HG03378 (cell line): ENCODE data around the gene NDE1.

Experiments used
- ATAC-seq: cut with Tn5 transposase; IDR thresholded peaks from one replicate; pipeline ENCODE4 v1.9.1; 2021; ENCODE audit warnings: mild to moderate bottlenecking, moderate library complexity; ENCODE audit not compliant: unreplicated experiment

NDE1 gene

DNA sequence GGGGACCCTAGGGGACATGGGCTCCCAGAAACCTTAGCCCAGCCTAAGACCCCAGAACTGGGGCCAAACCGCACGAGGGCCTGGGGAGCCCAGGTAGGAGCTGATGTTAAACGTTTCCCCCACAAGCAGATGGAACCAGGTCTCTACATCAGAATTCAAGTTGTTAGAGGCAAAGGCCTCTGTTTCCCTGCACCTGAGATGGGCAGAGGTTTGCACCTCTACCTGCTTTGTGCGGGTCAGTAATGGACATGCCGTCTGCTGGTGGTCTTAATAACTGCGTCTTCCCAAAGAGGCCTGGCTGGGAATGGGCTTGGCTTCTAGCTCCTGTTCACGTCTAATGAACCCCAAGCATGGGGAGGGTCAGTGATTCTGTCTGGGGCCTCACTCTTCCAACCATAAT is 79.1 kb downstream of the NDE1 start:
- ATAC-seq = no peak

DNA sequence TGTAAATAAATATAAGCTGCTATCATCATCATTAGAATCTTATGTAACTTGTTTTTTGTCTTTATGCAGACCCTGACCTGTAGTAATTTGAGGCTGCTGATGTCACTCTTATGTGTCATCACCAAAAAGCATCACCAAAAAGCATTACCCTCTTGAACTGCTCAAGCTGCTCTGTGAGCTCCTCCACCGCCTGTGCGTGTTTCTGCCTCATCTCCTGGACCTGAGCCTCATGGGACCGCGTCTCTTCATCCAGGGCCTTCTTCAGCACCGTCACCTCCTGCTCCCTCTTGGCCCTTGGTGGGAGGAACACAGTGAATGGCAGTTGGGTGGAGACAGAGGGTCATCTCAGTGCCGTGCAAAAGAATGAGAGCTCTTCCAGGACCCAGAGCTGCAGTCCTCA is 82.4 kb downstream of the NDE1 start:
- ATAC-seq = no peak

DNA sequence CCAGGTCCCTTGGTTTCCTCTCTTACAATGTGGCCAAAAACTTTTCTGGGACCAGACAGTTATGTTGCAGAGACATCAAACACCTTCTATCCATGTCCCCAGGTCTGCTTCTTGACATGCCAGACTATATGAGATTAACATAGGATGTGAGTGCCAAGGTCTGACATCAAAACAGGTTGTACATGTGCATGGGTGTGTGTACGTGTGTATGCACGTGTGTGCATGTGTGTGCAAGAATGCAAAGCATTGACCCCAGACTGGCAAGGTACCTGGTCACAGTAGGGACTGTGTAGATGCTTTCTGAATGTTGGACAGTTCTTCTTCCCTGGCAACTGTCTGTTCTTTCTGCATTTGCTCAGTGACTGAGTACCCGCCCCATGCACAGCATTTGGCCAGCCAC is 85.6 kb downstream of the NDE1 start:
- ATAC-seq = no peak

DNA sequence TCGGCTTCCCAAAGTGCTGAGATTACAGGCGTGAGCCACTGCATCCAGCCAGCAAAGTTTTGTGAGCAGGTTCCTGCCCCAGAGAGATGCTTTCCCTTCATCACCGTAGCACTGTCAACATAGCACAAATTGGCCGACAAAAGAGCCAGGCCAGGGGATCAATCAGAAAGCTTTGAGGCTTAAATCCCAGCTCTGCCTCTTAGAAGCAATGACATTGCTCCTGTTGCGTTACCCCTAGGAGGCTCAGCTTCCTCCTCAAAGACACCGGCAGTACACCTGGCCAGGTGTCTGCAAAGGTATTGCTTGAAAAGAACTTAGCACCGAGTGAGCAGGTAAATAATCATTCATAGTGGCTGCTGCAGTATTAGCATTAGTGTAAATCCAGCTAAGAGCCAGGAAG is 86.5 kb downstream of the NDE1 start:
- no peak for ATAC-seq

DNA sequence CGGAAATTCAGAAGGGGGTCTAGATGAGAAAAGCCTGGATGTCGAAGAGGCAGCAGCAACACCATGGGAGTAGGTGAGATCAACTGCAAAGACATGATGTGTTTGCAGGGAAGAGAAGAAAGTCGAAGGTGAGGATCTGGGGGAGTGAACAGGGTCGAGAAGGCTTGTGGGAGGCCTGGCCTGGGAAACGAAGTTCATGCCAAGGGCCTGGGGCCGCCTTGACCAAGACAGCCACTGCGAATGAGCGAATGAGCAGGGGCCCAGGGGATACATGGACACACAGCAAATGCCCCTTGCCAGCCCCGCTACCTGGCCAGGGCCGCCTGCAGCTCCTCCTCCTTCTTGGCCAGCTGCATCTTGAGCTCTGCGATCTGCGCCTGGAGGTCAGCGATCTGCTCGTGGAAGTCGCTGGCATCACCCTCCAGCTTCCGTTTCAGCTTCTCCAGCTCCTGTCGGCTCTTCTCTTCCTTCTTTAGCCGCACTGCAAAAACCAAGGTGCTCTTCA is 87.1 kb downstream of the NDE1 start:
- no peak for ATAC-seq

DNA sequence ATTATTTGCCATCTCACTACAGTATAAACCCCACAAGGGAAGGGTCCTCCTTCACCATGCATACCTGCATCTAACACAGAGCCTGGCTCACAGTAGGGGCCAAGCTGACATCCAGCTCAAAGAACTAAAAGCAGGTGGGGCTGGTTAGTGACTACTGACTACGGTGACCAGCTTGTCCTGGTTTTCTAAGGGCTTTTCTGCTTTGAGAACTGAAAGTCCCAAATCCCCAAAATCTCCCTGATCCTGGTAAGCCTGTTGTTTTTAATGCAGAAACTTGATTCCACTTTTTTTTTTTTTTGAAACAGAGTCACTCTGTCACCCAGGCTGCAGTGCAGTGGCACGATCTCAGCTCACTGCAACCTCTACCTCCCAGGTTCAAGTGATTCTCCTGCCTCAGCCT is 89.4 kb downstream of the NDE1 start:
- no peak for ATAC-seq

DNA sequence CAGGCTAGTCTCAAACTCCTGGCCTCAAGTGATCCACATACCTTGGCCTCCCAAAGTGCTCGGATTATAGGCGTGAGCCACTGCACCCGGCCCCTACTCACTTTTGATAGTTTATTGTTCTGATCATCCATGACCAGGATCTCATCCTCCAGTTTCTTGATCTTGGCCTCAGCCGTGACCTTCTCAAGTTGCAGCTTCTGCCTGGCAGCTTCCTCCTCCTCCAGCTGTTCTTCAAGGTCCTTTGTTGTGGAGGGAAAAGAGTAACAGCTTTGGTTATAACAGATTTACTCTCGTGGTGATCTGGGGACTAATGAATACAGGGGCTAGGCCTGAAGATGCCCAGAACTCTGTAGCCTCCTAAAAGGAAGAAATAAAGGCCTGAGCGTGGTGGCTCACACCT is 89.9 kb downstream of the NDE1 start:
- no peak for ATAC-seq

DNA sequence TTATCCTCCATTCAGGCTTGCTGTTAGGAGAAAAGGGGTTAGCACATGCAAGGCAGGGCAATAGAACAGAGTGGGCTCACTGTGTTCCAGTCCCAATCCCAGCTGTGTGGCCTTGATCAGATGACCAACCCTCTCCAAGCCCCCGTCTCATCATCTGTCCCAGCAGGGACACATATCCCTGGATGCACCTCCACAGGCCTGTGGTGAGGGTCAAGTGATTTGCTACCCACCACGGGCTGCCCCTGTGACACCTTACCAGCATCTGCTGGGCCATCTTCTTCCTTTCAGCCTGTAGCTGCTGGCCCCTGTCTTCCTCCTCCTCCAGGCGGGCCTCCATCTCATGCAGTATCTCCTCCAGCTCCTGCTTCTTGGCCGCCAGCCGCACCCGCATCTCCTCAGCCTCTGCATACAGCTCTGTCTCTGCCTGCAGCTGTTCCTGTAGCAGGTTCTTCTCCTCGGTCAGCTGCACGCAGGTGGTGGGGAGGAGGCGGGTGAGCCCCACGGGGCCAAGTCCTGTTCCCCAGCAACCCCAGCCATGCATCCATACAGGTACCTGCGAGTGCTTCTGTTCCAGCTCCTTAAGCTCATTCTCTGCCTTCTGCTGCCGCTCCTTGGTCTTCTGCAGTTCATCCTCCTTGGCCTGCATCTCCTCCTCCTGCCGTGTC is 91.3 kb downstream of the NDE1 start:
- no peak for ATAC-seq

DNA sequence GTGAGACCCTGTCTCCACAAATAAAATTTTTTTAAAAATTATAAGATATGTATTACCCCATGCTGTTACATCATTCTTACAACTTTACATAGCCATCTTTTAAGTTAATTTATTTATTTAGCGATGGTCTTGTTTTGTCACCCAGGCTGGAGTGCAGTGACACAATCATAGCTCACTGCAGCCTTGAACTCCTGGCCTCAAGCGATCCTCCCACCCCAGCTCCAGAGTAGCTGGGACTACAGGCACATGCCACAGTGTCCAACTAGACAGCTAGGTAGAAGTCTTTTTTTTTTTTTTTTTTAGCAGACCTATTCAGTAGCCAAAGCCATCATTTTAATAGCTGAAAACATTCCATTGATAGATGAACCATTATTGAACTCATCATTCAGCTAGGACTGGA is 92.7 kb downstream of the NDE1 start:
- ATAC-seq = no peak

DNA sequence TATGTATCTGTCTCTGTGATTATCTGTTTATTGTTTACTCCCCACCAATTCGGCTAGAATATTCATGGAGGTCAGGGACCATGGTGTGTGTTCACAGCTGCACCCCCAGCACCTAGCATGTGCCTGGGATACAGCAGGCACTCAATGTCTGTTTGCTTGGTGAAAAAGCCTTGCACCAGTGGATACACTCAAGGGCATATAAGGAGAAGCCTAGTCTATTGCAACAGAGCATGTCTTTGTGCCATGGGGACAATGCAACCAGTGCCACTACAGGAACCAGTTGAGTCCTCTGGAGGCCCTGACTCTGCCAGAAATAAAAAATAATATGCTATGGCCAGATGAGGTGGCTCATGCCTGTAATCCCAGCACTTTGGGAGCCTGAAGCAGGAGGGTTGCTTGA is 93.6 kb downstream of the NDE1 start:
- ATAC-seq = no peak

DNA sequence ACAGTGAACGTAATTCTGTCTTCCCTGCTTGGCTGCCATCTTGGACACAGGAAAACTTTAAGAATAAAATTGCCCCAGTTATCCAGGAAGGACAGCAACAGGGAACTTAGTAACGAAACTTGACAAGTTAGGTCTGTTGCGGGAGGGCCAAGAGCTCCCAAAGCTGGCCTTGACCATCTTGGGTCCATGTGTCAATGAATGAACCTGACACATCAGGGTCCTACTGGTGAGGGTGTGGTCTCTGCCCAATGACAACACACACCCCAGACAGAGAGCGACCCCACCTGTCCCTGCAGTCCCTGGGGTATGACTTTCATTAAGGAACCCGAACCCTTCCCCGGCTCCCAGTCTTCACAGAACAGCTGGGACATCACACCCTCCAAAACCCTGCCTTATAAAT is 96.3 kb downstream of the NDE1 start:
- ATAC-seq = no peak

DNA sequence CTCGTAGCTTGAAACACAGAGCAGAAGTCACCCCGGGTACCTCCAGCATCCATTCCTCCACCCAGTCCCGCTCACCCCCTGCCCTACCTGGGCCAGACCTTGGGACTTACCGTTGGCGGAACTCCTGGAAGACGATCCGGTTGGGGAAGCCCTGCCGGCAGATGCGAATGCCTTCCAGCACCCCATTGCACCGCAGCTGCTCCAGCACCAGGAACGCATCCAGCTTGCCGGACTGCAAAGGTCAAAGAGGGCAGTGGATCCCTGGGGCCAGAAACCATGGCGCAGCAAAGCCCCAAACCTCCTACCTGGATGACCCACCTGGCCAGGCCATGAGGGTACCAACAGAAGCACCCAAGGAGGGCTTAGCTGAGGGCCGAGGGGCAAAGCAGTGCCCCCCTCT is 97.9 kb downstream of the NDE1 start:
- no peak for ATAC-seq

DNA sequence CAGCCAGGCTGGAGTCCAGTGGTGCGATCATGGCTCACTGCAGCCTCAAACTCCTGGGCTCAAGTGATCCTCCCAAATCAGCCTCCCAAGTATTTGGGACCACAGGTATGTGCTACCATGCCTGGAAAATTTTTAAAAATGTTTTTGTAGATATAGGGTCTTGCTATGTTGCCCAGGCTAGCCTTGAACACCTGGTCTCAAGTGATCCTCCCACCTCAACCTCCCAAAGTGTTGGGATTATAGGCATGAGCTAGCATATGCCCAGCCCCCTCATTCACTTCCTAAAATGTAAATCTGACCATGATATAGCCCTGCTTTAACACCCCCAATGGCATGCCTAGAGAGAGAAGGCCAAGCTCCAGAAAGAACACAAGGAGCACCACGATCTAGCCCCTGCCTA is 98.6 kb downstream of the NDE1 start:
- ATAC-seq = no peak

DNA sequence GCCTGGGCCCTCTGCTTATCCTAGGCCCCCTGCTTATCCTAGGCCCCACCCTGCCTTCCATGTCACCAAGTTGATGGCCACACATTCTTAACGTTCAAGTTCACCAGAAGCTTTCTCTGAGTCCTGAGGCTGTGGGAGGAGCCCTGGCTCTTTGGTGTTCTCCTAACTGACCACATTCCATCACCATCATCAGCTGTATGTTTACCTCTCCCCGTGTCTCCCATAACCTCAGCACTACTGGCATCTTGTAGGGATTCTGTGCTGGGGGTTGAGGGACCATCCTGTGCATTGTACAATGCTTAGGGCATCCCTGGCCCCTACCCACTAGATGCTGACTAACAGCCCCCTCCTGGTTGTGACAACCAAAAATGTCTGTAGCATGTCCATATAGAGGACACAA is 99.3 kb downstream of the NDE1 start:
- no peak for ATAC-seq

DNA sequence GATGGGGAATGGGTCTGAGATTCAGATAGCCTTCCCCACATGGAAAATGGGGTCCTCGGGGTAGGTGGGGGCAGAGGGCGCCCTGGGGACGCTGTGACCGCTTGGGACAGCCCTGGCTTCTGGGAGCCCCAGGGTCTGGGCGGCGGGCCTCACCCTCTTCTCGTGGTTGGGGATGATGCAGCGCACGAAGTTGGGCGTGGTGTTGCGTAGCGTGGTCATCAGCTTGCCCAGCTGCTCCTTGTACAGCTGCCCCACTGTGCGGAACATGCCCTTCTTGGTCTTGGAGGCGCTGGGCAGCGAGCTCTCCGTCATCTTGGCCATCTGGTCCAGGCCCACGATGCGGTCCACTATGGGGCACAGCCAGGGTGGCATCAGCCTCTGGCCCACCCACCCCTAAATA is 99.9 kb downstream of the NDE1 start:
- ATAC-seq = no peak

DNA sequence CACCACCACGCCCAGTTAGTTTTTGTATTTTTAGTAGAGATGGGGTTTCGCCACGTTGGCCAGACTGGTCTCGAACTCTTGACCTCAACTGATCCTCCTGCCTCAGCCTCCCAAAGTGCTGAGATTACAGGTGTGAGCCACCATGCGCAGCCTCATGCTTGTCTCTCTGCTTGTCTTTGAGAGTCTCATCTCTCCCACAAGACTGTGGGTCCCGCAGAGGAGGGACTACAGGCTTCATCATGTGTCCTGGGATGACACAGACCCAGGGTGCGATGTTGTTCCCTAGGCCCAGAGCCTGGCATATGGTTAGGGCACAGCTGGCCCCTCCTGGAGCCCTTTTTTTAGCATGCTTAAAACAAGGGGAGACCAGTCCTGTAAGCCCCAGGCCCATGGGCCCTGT is 101.9 kb downstream of the NDE1 start:
- no peak for ATAC-seq

DNA sequence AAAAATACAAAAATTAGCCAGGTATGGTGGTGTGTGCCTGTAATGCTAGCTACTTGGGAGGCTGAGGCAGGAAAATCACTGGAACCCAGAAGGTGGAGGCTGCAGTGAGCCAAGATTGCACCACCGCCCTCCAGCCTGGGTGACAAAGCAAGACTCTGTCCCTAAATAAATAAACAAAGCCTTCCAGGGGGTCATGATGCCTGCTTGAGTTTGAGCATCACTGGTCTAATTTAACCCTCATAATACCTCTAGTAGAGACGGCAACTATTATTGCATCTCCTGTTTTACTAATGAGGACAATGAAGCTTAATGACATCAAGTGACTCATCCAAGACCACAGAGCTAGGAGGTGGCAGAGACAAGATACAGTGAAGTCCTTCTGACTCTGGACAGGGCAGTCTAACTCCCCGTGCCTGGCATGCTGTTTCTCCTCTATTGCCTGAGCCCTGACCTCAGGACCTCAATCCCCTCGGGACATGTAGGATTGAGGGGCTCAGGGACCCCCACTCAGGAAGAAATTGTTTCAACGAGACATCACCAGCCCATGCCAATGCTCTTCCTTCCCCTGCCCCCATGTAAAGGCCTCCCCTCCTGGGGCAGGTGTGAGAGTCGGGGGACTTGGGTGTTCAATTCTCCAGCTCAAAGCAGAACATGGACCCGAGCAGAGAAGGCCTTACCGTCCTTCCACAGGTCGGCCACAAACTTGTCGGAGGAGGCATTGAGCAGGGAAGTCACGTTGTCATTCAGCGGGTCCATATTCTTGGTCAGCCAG is 102.9 kb downstream of the NDE1 start:
- no peak for ATAC-seq

DNA sequence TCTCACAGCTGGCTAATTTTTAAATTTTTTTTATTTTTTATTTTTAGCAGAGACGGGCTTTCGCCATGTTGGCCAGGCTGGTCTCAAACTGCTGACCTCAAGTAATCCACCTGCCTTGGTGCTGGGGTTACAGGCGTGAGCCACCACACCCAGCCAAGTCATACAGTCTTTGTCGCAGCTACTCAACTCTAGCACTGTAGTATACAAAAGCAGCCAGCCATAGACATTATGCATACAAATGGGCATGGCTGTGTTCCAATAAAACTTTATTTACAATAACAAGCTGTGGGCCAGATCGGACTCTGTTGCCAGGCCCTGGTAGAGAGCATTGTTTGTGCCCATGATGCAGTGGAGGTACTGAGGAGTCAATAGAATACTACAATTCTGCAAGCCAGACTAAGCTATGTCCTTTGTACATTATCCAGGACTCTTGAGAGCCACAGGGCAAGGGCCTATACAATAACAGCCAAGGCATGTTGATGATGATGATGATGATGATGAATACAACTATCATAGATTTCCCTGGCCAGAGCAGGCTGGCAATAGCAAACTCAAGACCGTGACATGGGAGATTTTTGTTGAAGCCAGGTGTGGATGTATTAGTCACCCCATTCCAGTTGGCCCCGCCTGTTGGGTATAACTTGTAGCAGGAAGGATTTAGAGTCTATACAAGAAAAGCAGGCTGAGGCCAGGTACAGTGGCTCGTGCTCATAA is 104.9 kb downstream of the NDE1 start:
- ATAC-seq = no peak

DNA sequence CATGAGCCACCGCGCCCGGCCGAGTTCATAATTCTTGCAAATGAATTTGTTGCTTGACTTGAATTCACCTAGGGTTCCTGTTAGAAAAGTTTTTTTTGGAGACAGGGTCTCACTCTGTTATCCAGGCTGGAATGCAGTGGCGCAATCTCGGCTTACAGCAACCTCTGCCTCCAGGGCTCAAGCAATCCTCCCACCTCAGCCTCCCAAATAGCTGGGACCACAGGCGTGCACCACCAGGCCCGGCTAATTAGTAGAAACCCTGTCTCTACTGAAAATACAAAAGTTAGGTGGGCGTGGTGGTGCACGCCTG is 107.0 kb downstream of the NDE1 start:
- ATAC-seq = no peak

DNA sequence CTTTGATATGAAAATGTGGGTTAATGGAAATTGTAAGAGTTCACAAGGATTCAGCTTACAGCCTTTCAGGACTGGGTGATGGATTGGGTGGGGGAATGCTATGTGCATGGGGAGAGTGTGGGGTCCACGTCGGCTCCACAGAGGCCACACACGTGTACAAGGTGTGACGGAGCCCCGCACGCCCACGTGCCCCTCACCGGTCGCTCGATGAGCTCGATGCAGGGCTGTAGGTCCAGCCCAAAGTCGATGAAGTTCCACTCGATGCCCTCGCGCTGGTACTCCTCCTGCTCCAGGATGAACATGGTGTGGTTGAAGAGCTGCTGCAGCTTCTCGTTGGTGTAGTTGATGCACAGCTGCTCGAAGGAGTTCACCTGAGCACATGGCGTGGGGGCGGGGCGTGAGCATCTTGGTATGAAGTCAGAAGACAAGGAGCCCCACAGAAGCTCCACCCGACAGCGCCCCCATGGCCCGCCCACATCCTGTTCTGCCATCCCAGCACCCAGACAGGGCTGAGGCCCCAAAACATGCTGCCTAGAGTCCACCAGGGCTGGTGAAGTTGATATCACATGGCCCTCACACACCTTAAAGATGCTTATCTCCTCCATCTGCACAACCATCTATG is 107.7 kb downstream of the NDE1 start:
- ATAC-seq = no peak

DNA sequence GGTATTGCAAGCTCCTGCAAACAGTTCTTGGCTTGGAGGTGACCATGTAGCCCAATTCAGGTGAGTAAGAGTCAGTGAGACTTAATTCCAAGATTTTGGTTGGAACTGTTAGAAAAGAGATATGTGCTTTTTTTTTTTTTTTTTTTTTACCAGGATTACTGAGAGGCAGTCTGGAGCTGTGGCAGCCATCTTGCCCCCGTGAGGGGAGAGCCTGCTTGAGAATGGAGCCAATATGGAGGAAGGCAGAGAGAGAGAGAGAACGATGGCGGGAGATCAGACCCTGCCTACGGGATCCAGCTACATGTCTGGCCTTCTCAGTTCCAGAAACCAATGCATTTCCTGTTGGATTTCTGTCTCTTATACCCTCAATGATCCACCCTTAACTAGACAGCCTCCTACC is 109.0 kb downstream of the NDE1 start:
- ATAC-seq = no peak

DNA sequence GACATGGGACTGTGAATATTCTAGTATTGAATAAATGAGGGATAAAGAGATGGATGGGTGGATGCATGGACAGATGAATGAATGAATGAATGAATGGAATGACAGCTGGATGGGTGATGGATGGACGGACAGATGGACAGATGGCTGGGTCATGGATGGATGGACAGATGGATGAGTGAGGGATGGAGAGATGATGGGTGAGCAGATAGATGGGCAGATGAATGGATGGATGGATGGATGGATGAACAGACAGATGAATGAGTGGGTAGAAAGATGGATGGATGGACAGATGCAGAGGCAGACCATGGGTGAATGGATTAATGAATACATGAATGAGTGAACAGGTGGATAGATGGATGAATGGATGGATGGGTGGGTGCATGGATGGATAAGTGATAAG is 110.1 kb downstream of the NDE1 start:
- no peak for ATAC-seq
